Measurements from ENCODE around the gene LRRC43. TPM values are rescaled to one million over a fixed set of nuclear protein-coding genes. Genes with fewer than 3 reads are reported as not detected.
A peak's percentile ranks its signal among the peaks of the same experiment; 100 is the strongest.

The LRRC43 gene
- total RNA-seq, 1 donor from 2014 or later: 1.7 TPM

- TF ChIP-seq CTCF (conservative IDR thresholded peaks at IDR 0.05): no peak
- peaks cover 34% of the 10 kb centered on the region for H3K4me1 Mint-ChIP-seq
- no peaks in the 10 kb centered on the region for H3K27me3 Mint-ChIP-seq (ENCODE audit: low read depth)
- peak; percentile 98 for DNase-seq (ENCODE audit: low read depth, low spot score)
- H3K4me3 Mint-ChIP-seq: peak within 1 kb of the TSS; percentile 98
- peak within 1 kb of the TSS; percentile 97 for H3K27ac Mint-ChIP-seq (ENCODE audit: unreplicated experiment)
- H3K36me3 Mint-ChIP-seq (ENCODE audit: low read depth): no peaks in the 10 kb centered on the region
- no peaks in the 10 kb centered on the region for H3K9me3 Mint-ChIP-seq
Observed at GRCh38 chr12:122225683-122226365, 42.9 kb downstream of the LRRC43 start, which contains the start of gene DIABLO. Gene DIABLO, minus strand, starts transcription at chr12:122226052. Its CDS starts 38 bp downstream, at chr12:122226014.

- Mint-ChIP-seq H3K4me3 (peak overlapping the region; percentile 98), H3K4me1 (peaks cover 34% of the 10 kb centered on the region), H3K27ac (ENCODE audit: unreplicated experiment) (no peak overlapping the region), H3K36me3 (ENCODE audit: low read depth) (no peaks in the 10 kb centered on the region), H3K27me3 (ENCODE audit: low read depth) (no peaks in the 10 kb centered on the region), H3K9me3 (no peaks in the 10 kb centered on the region)
- DNase-seq (ENCODE audit: low read depth, low spot score): no peak
- no peak for TF ChIP-seq CTCF (conservative IDR thresholded peaks at IDR 0.05)
Observed at GRCh38 chr12:122226366-122227125, 43.6 kb downstream of the LRRC43 start.

- Mint-ChIP-seq H3K4me1 (peaks cover 34% of the 10 kb centered on the region), H3K9me3 (no peaks in the 10 kb centered on the region), H3K27ac (ENCODE audit: unreplicated experiment) (no peak overlapping the region), H3K4me3 (peak overlapping the region; percentile 71), H3K36me3 (ENCODE audit: low read depth) (no peaks in the 10 kb centered on the region), H3K27me3 (ENCODE audit: low read depth) (no peaks in the 10 kb centered on the region)
- no peak for DNase-seq (ENCODE audit: low read depth, low spot score)
- no peak for TF ChIP-seq CTCF (conservative IDR thresholded peaks at IDR 0.05)
Observed at GRCh38 chr12:122227341-122227740, 44.4 kb downstream of the LRRC43 start.

- Mint-ChIP-seq H3K4me3 (peak overlapping the region; percentile 35), H3K27ac (ENCODE audit: unreplicated experiment) (no peak overlapping the region), H3K9me3 (no peaks in the 10 kb centered on the region), H3K27me3 (ENCODE audit: low read depth) (no peaks in the 10 kb centered on the region), H3K36me3 (ENCODE audit: low read depth) (no peaks in the 10 kb centered on the region), H3K4me1 (peaks cover 30% of the 10 kb centered on the region)
- no peak for DNase-seq (ENCODE audit: low read depth, low spot score)
- TF ChIP-seq CTCF (conservative IDR thresholded peaks at IDR 0.05): no peak
Observed at GRCh38 chr12:122228092-122228491, 45.2 kb downstream of the LRRC43 start.

- Mint-ChIP-seq H3K36me3 (ENCODE audit: low read depth) (peaks cover 3% of the 10 kb centered on the region), H3K9me3 (no peaks in the 10 kb centered on the region), H3K27ac (ENCODE audit: unreplicated experiment) (no peak overlapping the region), H3K4me1 (peaks cover 9% of the 10 kb centered on the region), H3K4me3 (no peak overlapping the region), H3K27me3 (ENCODE audit: low read depth) (no peaks in the 10 kb centered on the region)
- no peak for TF ChIP-seq CTCF (conservative IDR thresholded peaks at IDR 0.05)
- no peak for DNase-seq (ENCODE audit: low read depth, low spot score)
Observed at GRCh38 chr12:122230798-122231197, 47.9 kb downstream of the LRRC43 start.

Measured in neural crest cell (in vitro differentiated cells).